ENCODE data around the gene HLA-A.

The HLA-A gene

GRCh38 chr6:29986179-29986781, 43.9 kb downstream of the HLA-A start:
- Histone ChIP-seq H3K27ac (replicated peaks) (no peak overlapping the region), H3K4me3 (replicated peaks; ENCODE audit: insufficient read depth, low read length) (no peak overlapping the region), H3K27me3 (ENCODE audit: insufficient read depth, poor library complexity, severe bottlenecking) (no peaks in the 10 kb centered on the region)
- no peak for TF ChIP-seq POLR2AphosphoS5 (IDR thresholded peaks at IDR 0.05; ENCODE audit: low read depth)
- TF ChIP-seq, protein P1, sequence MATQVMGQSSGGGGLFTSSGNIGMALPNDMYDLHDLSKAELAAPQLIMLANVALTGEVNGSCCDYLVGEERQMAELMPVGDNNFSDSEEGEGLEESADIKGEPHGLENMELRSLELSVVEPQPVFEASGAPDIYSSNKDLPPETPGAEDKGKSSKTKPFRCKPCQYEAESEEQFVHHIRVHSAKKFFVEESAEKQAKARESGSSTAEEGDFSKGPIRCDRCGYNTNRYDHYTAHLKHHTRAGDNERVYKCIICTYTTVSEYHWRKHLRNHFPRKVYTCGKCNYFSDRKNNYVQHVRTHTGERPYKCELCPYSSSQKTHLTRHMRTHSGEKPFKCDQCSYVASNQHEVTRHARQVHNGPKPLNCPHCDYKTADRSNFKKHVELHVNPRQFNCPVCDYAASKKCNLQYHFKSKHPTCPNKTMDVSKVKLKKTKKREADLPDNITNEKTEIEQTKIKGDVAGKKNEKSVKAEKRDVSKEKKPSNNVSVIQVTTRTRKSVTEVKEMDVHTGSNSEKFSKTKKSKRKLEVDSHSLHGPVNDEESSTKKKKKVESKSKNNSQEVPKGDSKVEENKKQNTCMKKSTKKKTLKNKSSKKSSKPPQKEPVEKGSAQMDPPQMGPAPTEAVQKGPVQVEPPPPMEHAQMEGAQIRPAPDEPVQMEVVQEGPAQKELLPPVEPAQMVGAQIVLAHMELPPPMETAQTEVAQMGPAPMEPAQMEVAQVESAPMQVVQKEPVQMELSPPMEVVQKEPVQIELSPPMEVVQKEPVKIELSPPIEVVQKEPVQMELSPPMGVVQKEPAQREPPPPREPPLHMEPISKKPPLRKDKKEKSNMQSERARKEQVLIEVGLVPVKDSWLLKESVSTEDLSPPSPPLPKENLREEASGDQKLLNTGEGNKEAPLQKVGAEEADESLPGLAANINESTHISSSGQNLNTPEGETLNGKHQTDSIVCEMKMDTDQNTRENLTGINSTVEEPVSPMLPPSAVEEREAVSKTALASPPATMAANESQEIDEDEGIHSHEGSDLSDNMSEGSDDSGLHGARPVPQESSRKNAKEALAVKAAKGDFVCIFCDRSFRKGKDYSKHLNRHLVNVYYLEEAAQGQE (IDR thresholded peaks at IDR 0.05; ENCODE audit: insufficient replicate concordance, low read depth): no peak
- DNase-seq (ENCODE audit: low read depth in 1 of 2, low spot score in 1 of 2): no peak

DNA sequence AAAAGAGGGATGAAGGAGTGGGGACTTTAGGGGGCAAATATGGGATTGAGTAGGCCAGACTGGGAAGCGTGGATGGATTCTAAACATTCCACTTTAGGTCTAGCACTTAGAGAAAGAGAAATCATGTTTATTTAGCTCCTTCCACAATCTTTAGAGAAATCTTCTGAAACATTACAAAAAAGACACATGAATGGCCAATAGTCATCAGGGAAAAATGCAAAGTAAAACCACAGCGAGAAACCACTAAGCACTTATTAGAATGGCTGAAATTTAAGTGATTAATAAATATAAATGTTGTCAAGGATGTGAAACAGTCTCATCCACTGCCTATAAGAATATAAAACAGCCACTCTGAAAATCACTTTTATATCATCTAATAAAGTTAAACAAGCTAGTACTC, 46.9 kb downstream of the HLA-A start:
- TF ChIP-seq GABPA (IDR thresholded peaks at IDR 0.05; ENCODE audit: low read depth) (no peak), POLR2AphosphoS5 (IDR thresholded peaks at IDR 0.05; ENCODE audit: low read depth) (no peak), SPI1 (IDR thresholded peaks at IDR 0.05; ENCODE audit: borderline replicate concordance, low read depth) (no peak)
- TF ChIP-seq, protein P2, sequence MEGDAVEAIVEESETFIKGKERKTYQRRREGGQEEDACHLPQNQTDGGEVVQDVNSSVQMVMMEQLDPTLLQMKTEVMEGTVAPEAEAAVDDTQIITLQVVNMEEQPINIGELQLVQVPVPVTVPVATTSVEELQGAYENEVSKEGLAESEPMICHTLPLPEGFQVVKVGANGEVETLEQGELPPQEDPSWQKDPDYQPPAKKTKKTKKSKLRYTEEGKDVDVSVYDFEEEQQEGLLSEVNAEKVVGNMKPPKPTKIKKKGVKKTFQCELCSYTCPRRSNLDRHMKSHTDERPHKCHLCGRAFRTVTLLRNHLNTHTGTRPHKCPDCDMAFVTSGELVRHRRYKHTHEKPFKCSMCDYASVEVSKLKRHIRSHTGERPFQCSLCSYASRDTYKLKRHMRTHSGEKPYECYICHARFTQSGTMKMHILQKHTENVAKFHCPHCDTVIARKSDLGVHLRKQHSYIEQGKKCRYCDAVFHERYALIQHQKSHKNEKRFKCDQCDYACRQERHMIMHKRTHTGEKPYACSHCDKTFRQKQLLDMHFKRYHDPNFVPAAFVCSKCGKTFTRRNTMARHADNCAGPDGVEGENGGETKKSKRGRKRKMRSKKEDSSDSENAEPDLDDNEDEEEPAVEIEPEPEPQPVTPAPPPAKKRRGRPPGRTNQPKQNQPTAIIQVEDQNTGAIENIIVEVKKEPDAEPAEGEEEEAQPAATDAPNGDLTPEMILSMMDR (IDR thresholded peaks at IDR 0.05; ENCODE audit: insufficient read depth, low read length): no peak
- TF ChIP-seq, protein P1 (IDR thresholded peaks at IDR 0.05; ENCODE audit: insufficient replicate concordance, low read depth): no peak
- no peaks in the 10 kb centered on the region for H3K27me3 ChIP-seq (ENCODE audit: insufficient read depth, poor library complexity, severe bottlenecking)
- DNase-seq (ENCODE audit: low read depth in 1 of 2, low spot score in 1 of 2): no peak
- H3K4me3 ChIP-seq (replicated peaks; ENCODE audit: insufficient read depth, low read length): no peak overlapping the region
- H3K27ac ChIP-seq (replicated peaks): no peak overlapping the region

DNA sequence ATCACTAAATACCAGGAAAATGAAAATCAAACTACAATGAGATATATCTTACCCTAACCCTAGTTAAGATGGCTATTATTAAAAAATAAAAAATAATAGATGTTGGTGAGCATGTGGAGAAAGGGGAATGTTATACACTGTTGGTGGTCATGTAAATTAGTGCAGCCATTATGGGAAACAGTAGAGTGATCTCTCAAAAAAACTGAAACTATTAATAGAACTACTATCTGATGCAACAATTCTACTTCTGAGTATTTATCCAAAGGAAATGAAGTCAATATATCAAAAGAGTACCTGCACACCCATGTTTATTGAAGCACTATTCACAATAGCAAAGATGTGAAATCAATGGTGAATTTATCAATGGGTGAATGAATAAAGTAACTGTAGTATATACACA, 48.6 kb downstream of the HLA-A start:
- TF ChIP-seq SPI1 (IDR thresholded peaks at IDR 0.05; ENCODE audit: borderline replicate concordance, low read depth) (no peak), GABPA (IDR thresholded peaks at IDR 0.05; ENCODE audit: low read depth) (no peak), POLR2AphosphoS5 (IDR thresholded peaks at IDR 0.05; ENCODE audit: low read depth) (no peak)
- TF ChIP-seq, protein P2 (IDR thresholded peaks at IDR 0.05; ENCODE audit: insufficient read depth, low read length): no peak
- TF ChIP-seq, protein P1 (IDR thresholded peaks at IDR 0.05; ENCODE audit: insufficient replicate concordance, low read depth): no peak
- DNase-seq (ENCODE audit: low read depth in 1 of 2, low spot score in 1 of 2): no peak
- H3K27me3 ChIP-seq (ENCODE audit: insufficient read depth, poor library complexity, severe bottlenecking): no peaks in the 10 kb centered on the region
- no peak overlapping the region for H3K27ac ChIP-seq (replicated peaks)
- no peak overlapping the region for H3K4me3 ChIP-seq (replicated peaks; ENCODE audit: insufficient read depth, low read length)
